HG03565 (cell line): ENCODE data around the gene LGALS4.
A peak's percentile ranks its signal among the peaks of the same experiment; 100 is the strongest.
"Not testable (repeated sequence)": the region's sequence is repeated elsewhere in the genome, so short reads cannot be mapped to it uniquely, and the experiment has no call there.

Experiments
- ATAC-seq: cut with Tn5 transposase; IDR thresholded peaks from one replicate; pipeline ENCODE4 v1.9.1; 2021; ENCODE audit warnings: mild to moderate bottlenecking, moderate library complexity; ENCODE audit not compliant: unreplicated experiment

The LGALS4 gene, protein sequence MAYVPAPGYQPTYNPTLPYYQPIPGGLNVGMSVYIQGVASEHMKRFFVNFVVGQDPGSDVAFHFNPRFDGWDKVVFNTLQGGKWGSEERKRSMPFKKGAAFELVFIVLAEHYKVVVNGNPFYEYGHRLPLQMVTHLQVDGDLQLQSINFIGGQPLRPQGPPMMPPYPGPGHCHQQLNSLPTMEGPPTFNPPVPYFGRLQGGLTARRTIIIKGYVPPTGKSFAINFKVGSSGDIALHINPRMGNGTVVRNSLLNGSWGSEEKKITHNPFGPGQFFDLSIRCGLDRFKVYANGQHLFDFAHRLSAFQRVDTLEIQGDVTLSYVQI

DNA sequence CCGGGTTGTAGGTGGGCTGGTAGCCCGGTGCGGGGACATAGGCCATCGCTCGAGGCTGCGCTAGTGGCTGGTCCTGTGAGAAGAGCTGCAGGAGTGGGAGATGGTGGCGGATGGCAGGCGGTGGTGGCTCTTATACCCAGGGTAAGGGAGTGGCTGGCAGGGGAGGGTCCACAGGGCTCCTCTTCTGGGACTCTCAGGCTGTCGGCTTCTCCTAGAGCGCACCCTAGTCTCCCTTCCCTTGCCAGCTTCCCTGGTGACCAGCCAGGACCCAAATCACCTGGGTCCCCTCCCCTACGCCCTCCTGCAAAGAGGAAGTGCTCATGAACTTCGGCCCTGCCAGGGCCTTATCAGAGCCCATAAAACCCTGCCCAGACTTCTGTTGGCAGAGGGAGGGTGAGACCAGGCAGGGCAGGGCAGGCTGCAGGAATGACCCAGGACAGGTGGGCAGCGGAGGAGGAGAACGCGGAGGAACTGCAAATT lies at the start of gene LGALS4:
Gene LGALS4 (minus strand): TSS at position 105 of the 480 bp plus-strand sequence. CDS start 59 bp downstream, at position 46.
- ATAC-seq, result no peak

DNA sequence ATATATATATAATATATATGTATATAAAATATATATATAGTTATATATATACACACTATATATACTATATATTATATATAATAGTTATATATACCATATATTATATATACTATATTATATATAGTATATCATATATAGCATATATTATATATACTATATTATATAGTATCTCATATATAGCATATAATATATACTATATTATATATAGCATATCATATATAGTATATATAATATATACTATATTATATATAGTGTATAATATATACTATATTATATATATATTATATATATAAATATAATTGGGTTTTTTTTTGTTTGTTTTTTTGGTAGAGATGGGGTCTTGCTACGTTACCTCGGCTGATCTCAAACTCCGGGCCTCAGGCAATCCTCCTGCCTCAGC lies 48.6 kb upstream of the LGALS4 start:
- ATAC-seq, result no peak

- not testable (repeated sequence) for ATAC-seq
Measured at GRCh38 chr19:38859631-38860204, 47.0 kb upstream of the LGALS4 start.

GRCh38 chr19:38856813-38857212 lies 44.1 kb upstream of the LGALS4 start:
- ATAC-seq, result no peak

- ATAC-seq, result not testable (repeated sequence)
Measured at GRCh38 chr19:38855751-38856150, 43.0 kb upstream of the LGALS4 start.

- ATAC-seq, result not testable (repeated sequence)
Measured at GRCh38 chr19:38854961-38855360, 42.2 kb upstream of the LGALS4 start.

DNA sequence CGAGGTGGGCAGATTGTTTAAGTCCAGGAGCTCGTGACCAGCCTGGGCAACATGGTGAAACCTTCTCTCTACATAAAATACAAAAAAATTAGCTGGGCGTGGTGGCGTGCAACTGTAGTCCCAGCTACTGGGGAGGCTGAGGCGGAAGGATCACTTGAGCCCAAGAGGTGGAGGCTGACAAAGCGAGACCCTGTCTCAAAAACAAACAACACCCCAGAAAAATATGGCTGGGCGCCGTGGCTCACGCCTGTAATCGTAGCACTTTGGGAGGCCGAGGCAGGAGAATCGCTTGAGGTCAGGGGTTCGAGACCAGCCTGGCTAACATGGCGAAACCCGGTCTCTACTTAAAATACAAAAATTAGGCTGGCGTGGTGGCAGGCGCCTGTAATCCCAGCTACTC lies 40.5 kb upstream of the LGALS4 start:
- ATAC-seq, result no peak

GRCh38 chr19:38852231-38853044 lies 39.7 kb upstream of the LGALS4 start:
- no peak for ATAC-seq

DNA sequence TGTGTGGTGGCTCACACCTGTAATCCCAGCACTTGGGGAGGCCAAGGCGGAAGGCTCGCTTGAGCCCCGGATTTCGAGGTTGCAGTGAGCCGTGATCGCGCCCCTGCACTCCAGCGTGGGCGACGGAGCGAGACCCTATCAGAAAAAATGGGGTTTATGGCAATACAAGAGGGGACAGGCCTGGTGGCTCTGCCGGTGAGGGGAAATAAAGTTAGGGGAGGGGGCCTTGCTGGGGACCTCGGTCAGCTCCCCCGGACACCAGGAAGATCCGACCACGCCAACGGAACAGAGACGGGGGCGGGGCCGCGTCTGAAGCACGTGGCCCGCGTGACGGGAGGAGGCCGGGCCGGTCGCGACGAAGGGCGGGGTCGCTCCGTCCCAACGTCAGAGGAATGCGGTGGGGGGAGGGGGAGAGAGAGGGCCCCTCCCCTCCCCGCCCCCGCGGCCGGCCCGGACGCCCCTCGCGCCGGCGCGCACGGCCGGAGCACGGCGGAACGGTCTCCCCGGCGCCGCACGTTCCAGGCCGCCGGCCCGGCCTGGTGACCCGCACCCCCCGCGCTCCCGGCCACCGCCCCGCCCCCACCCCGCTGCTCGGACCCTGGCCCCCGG lies 39.0 kb upstream of the LGALS4 start:
- no peak for ATAC-seq

GRCh38 chr19:38850976-38851621 lies 38.4 kb upstream of the LGALS4 start:
- no peak for ATAC-seq

DNA sequence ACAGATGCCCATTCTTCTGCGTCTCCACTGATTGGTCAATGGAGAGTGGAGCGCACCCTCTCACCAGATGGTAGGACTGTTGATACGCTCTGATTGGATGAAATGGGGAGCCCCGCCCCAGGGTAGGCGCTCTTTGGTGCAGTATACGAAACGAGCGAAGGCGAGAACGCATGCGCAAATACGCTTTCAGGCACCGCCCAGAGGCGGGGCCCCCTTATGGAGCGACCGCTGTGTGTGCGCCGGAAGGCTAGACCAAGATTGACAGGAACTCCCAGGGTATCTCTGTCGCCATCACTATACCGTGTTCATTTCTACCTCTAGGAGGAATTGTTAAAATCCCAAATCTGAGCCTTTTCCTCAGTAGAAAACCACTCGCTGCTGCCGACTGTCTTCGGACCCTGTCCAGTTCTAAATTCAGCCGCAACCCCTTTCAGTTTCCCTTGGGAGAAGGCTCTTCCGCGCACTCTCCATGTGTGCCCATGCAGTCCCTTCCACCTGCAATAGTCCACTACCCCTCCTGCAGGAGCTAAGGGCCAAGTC lies 37.8 kb upstream of the LGALS4 start:
- peak; percentile 62 for ATAC-seq

GRCh38 chr19:38849860-38850435 lies 37.2 kb upstream of the LGALS4 start, which contains the start of gene HNRNPL:
Gene HNRNPL (minus strand): TSS chr19:38849986. CDS start chr19:38849966, 20 bp downstream.
- ATAC-seq, result peak; percentile 30

DNA sequence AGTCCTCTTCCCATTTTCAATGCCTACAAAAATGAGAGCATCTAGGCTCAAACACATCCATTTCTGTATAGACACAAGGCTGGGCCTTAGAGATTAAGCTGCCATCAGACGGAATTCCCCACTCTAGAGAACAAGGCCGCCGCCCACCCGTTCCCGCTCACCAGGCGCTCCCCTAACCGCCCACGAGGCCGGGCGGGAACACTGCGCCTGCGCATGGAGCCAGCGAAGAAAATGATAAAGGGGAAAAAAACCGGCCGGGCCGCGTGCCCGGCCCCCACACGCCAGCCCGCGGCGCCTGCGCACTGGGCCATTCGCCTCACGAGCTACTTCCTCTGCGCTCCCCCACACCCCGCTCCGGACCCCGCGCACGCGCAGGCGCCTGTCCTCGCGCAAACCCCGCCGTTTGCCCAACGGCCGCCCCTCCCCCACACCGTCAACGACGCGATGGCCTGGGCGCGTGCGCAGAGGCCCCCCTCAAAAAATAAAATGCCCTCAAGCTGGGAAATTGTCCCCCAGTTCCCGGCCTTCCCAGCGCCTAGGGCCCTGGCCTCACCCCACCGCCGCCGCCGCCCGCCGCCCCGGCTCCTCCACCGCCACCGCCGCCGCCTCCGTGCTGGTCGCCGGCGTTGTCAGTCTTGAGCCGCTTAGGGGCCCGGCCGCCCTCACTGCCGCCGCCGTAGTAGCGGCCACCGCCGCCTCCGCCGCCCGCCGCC lies 36.6 kb upstream of the LGALS4 start:
- ATAC-seq, result peak; percentile 23

GRCh38 chr19:38848299-38849146 lies 35.8 kb upstream of the LGALS4 start:
- ATAC-seq, result no peak

DNA sequence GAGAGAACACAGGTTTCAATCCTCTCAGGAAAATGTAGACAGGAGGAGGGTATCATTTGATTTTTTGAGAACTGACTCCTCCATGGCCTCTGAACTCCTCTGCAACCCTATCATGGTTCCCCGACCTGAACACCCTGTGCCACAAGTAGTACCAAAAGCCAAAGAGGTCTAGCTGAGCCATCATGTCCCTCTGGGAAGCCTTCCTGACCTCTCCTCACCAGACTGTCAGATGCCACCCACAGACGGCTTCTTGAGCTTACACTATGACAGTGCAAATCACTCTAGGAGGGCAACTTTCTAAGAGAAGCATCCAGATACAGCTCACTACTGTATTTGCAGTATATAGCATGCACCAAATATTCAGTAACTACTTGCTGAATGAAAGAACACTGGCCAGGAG lies 33.4 kb upstream of the LGALS4 start:
- ATAC-seq, result no peak

DNA sequence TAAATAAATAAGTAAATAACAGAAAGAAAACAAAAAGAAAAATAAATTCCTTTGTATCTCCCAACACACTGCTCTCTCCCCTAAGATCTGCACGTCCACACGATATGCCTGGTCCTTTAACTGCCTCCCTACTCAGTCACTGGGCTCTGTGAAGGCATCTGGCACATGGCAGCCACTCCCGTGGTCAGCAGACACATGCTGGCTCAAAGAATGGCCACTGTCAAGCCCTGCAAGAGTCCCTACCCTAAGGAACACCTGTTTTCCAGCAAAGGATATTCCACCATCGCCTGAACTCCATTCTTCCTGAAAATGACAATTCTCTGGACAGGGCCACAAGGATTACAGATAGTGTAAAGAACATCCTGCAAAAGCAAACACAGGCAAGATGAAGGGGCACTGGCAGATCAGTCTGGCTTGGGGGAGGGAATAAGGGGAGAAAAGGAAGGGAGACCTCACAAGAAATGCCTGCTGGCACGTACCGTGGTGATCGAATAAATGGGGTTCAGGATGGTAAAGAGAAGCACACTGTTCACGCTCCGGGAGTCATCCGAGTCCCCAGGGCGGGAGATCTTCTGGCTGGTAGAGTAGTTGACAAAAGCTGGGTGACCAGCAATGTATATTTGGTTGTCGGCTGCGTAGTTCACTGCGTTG lies 32.8 kb upstream of the LGALS4 start:
- no peak for ATAC-seq

GRCh38 chr19:38844093-38844686 lies 31.4 kb upstream of the LGALS4 start:
- ATAC-seq, result no peak
